ENCODE data around the gene SPRYD7.

SPRYD7 gene

DNA sequence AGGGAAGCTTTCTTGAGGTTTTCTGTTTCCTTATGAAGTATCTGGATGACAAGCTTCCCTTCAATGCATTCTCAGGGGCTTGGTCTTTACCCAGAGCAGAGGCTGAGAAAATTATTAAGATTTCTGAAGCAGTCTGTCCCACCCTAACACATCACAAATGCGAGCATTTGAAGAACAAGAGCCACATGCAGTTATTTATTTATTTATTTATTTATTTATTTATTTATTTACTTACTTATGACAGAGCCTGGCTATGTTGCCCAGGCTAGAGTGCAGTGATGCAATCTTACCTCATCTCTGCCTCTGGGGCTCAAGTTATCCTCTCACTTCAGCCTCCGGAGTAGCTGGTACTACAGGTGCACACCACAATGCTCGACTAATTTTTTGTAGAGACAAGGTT is 38.4 kb downstream of the SPRYD7 start (continued):
- TF ChIP-seq, protein P1, sequence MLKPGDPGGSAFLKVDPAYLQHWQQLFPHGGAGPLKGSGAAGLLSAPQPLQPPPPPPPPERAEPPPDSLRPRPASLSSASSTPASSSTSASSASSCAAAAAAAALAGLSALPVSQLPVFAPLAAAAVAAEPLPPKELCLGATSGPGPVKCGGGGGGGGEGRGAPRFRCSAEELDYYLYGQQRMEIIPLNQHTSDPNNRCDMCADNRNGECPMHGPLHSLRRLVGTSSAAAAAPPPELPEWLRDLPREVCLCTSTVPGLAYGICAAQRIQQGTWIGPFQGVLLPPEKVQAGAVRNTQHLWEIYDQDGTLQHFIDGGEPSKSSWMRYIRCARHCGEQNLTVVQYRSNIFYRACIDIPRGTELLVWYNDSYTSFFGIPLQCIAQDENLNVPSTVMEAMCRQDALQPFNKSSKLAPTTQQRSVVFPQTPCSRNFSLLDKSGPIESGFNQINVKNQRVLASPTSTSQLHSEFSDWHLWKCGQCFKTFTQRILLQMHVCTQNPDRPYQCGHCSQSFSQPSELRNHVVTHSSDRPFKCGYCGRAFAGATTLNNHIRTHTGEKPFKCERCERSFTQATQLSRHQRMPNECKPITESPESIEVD (tag by site-specific recombination; IDR thresholded peaks at IDR 0.05) = no peak
- TF ChIP-seq ZNF114 (tag by site-specific recombination; IDR thresholded peaks at IDR 0.05) (no peak), ZNF660 (tag by site-specific recombination; IDR thresholded peaks at IDR 0.05) (no peak), ZNF510 (tag by site-specific recombination; IDR thresholded peaks at IDR 0.05; ENCODE audit: insufficient replicate concordance) (peak; percentile 38), ZNF600 (tag by site-specific recombination; IDR thresholded peaks at IDR 0.05) (no peak), ZNF266 (tag by site-specific recombination; IDR thresholded peaks at IDR 0.05; ENCODE audit: low read depth) (peak; percentile 63; the same call in 1 of the 2 replicates), ZFP37 (tag by site-specific recombination; IDR thresholded peaks at IDR 0.05) (0 out of 2 replicates have a peak, but pooled peaks have one; percentile 54), GLIS1 (tag by site-specific recombination; IDR thresholded peaks at IDR 0.05) (no peak), ZNF610 (tag by site-specific recombination; IDR thresholded peaks at IDR 0.05; ENCODE audit: borderline replicate concordance) (no peak), SCRT2 (tag by site-specific recombination; IDR thresholded peaks at IDR 0.05) (no peak), ZNF174 (tag by site-specific recombination; IDR thresholded peaks at IDR 0.05) (no peak), ZNF10 (tag by site-specific recombination; IDR thresholded peaks at IDR 0.05) (no peak), ZBTB1 (tag by site-specific recombination; IDR thresholded peaks at IDR 0.05) (no peak), ZNF654 (tag by site-specific recombination; IDR thresholded peaks at IDR 0.05; ENCODE audit: low read depth) (peak; percentile 10; the same call in 1 of the 2 replicates), ZNF138 (tag by site-specific recombination; IDR thresholded peaks at IDR 0.05; ENCODE audit: borderline replicate concordance) (no peak), ZNF549 (tag by site-specific recombination; IDR thresholded peaks at IDR 0.05) (no peak), ZNF621 (tag by site-specific recombination; IDR thresholded peaks at IDR 0.05) (no peak), ZEB2 (tag by site-specific recombination; IDR thresholded peaks at IDR 0.05) (no peak), ZNF530 (tag by site-specific recombination; IDR thresholded peaks at IDR 0.05; ENCODE audit: low read depth) (0 out of 2 replicates have a peak, but pooled peaks have one; percentile 16), SP3 (tag by site-specific recombination; IDR thresholded peaks at IDR 0.05) (no peak; the same call in 1 of the 2 replicates), ZNF211 (tag by site-specific recombination; IDR thresholded peaks at IDR 0.05; ENCODE audit: low read depth) (no peak), ZNF292 (tag by site-specific recombination; IDR thresholded peaks at IDR 0.05; ENCODE audit: borderline replicate concordance, low read depth) (no peak), BCL11B (tag by site-specific recombination; IDR thresholded peaks at IDR 0.05; ENCODE audit: low read depth) (no peak), RBAK (tag by site-specific recombination; IDR thresholded peaks at IDR 0.05) (no peak), ZNF76 (tag by site-specific recombination; IDR thresholded peaks at IDR 0.05; ENCODE audit: borderline replicate concordance, low read depth) (no peak), SCRT1 (tag by site-specific recombination; IDR thresholded peaks at IDR 0.05; ENCODE audit: borderline replicate concordance) (no peak)
- TF ChIP-seq, protein P2, sequence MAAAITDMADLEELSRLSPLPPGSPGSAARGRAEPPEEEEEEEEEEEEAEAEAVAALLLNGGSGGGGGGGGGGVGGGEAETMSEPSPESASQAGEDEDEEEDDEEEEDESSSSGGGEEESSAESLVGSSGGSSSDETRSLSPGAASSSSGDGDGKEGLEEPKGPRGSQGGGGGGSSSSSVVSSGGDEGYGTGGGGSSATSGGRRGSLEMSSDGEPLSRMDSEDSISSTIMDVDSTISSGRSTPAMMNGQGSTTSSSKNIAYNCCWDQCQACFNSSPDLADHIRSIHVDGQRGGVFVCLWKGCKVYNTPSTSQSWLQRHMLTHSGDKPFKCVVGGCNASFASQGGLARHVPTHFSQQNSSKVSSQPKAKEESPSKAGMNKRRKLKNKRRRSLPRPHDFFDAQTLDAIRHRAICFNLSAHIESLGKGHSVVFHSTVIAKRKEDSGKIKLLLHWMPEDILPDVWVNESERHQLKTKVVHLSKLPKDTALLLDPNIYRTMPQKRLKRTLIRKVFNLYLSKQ (tag by site-specific recombination; IDR thresholded peaks at IDR 0.05; ENCODE audit: borderline replicate concordance) = no peak
- TF ChIP-seq, protein P3, sequence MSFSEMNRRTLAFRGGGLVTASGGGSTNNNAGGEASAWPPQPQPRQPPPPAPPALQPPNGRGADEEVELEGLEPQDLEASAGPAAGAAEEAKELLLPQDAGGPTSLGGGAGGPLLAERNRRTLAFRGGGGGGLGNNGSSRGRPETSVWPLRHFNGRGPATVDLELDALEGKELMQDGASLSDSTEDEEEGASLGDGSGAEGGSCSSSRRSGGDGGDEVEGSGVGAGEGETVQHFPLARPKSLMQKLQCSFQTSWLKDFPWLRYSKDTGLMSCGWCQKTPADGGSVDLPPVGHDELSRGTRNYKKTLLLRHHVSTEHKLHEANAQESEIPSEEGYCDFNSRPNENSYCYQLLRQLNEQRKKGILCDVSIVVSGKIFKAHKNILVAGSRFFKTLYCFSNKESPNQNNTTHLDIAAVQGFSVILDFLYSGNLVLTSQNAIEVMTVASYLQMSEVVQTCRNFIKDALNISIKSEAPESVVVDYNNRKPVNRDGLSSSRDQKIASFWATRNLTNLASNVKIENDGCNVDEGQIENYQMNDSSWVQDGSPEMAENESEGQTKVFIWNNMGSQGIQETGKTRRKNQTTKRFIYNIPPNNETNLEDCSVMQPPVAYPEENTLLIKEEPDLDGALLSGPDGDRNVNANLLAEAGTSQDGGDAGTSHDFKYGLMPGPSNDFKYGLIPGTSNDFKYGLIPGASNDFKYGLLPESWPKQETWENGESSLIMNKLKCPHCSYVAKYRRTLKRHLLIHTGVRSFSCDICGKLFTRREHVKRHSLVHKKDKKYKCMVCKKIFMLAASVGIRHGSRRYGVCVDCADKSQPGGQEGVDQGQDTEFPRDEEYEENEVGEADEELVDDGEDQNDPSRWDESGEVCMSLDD (tag by site-specific recombination; IDR thresholded peaks at IDR 0.05) = no peak
- TF ChIP-seq, protein P4, sequence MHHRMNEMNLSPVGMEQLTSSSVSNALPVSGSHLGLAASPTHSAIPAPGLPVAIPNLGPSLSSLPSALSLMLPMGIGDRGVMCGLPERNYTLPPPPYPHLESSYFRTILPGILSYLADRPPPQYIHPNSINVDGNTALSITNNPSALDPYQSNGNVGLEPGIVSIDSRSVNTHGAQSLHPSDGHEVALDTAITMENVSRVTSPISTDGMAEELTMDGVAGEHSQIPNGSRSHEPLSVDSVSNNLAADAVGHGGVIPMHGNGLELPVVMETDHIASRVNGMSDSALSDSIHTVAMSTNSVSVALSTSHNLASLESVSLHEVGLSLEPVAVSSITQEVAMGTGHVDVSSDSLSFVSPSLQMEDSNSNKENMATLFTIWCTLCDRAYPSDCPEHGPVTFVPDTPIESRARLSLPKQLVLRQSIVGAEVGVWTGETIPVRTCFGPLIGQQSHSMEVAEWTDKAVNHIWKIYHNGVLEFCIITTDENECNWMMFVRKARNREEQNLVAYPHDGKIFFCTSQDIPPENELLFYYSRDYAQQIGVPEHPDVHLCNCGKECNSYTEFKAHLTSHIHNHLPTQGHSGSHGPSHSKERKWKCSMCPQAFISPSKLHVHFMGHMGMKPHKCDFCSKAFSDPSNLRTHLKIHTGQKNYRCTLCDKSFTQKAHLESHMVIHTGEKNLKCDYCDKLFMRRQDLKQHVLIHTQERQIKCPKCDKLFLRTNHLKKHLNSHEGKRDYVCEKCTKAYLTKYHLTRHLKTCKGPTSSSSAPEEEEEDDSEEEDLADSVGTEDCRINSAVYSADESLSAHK (tag by site-specific recombination; IDR thresholded peaks at IDR 0.05) = no peak
- TF ChIP-seq, protein P5, sequence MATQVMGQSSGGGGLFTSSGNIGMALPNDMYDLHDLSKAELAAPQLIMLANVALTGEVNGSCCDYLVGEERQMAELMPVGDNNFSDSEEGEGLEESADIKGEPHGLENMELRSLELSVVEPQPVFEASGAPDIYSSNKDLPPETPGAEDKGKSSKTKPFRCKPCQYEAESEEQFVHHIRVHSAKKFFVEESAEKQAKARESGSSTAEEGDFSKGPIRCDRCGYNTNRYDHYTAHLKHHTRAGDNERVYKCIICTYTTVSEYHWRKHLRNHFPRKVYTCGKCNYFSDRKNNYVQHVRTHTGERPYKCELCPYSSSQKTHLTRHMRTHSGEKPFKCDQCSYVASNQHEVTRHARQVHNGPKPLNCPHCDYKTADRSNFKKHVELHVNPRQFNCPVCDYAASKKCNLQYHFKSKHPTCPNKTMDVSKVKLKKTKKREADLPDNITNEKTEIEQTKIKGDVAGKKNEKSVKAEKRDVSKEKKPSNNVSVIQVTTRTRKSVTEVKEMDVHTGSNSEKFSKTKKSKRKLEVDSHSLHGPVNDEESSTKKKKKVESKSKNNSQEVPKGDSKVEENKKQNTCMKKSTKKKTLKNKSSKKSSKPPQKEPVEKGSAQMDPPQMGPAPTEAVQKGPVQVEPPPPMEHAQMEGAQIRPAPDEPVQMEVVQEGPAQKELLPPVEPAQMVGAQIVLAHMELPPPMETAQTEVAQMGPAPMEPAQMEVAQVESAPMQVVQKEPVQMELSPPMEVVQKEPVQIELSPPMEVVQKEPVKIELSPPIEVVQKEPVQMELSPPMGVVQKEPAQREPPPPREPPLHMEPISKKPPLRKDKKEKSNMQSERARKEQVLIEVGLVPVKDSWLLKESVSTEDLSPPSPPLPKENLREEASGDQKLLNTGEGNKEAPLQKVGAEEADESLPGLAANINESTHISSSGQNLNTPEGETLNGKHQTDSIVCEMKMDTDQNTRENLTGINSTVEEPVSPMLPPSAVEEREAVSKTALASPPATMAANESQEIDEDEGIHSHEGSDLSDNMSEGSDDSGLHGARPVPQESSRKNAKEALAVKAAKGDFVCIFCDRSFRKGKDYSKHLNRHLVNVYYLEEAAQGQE (tag by site-specific recombination; IDR thresholded peaks at IDR 0.05) = peak; percentile 70; the same call in 1 of the 2 replicates
